DMS153 treated with DMSO at 0.1 percent for 48 hours (cell line): ENCODE results near the gene PDE6A.

ENCODE experiments used
- DNase-seq: peaks from one replicate; lab custom pipeline; 2025; ENCODE audit not compliant: unreplicated experiment; lab: John Stamatoyannopoulos, UW

The PDE6A gene

GRCh38 chr5:149930749-149931574 lies 13.6 kb downstream of the PDE6A start:
- DNase-seq: no peak

DNA sequence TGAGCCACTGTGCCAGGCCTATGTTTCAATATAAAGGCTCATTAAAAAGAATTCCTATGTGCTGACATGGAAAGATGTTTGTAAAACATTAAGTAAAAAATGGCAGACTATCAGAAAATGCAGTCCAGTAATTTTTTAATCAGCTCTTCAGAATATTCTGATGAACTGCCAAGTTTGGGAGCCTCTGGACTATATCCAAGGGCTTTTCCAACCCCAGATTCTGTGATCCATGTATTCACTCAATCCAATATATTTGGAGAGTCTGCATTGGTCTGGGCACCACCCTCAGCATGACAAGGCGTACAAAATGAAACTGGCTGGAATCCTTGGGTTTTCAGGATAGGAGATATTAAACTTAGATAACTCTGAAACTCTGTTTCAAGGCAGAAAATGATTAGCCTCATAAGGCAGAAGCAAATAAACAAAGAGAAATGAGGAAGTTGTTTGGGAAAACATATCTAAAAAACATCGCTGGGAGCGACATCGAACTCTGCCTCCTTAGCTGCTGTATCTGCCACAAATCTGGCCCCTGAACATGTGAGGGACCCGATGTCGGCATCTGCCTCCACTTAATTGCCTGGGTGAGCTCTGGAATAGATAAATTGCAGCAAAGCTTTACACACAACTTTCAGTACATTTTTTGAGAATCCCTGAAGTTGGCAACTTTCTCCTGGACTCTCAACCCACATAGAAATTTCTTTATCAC lies 14.4 kb downstream of the PDE6A start:
- DNase-seq: no peak

DNA sequence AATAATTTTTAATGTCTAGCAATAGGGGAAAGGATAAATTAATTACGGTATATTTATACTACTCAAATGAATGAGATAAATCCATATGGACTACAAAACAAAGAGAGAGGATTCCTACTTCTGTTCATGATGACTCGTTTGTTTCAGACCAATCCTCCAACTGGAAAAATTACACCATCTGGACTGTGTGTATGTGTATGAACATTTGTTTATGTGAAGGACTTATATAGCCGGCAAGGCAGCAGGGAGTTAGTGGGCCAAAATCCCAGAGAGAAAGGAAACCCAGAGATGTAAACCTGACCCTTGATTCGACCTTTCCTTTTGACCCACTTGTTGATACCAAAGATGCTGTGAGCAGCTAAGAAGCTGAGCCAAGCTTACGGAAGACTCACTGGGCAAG lies 20.1 kb downstream of the PDE6A start:
- DNase-seq: no peak

DNA sequence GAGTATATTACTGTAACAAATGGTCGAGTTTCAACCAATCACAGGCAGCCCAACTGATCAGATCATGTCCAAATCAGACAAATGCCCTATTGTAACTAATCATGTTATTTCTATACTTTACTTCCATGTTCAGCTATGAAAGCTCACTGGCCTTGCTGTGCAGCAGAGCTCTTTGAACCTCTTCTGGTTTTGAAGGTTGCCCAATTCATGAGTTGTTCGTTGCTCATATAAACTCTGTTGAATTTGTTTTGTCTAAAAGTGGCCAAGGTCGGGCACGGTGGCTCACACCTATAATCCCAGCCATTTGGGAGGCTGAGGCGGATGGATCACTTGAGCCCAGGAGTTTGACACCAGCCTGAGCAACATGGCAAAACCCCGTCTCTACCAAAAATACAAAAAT lies 21.6 kb downstream of the PDE6A start:
- DNase-seq: no peak

DNA sequence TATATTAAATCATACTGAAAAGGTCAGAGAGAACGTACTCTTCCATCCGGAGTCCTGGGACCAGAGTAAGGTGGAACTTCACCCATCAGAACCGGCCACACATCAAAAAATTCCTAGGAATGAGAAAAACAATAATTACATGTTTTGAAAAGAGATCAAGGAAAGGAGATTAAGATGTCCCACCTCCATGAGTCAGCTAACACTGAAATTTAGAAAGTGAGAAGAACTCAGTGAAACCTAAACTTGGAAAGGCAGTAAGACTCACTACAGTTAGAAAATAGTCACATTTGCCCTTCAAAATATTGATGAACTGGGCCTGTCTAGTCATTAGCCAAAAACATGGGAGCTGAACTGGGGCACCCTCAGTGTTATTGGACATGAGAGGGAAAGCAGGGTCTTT lies 23.0 kb downstream of the PDE6A start:
- no peak for DNase-seq

GRCh38 chr5:149917073-149917676 lies 27.4 kb downstream of the PDE6A start:
- DNase-seq: no peak

GRCh38 chr5:149916334-149917072 lies 28.1 kb downstream of the PDE6A start:
- no peak for DNase-seq

- no peak for DNase-seq
Measured at GRCh38 chr5:149915392-149916260, 29.0 kb downstream of the PDE6A start.

GRCh38 chr5:149913436-149914419 lies 30.9 kb downstream of the PDE6A start:
- no peak for DNase-seq

DNA sequence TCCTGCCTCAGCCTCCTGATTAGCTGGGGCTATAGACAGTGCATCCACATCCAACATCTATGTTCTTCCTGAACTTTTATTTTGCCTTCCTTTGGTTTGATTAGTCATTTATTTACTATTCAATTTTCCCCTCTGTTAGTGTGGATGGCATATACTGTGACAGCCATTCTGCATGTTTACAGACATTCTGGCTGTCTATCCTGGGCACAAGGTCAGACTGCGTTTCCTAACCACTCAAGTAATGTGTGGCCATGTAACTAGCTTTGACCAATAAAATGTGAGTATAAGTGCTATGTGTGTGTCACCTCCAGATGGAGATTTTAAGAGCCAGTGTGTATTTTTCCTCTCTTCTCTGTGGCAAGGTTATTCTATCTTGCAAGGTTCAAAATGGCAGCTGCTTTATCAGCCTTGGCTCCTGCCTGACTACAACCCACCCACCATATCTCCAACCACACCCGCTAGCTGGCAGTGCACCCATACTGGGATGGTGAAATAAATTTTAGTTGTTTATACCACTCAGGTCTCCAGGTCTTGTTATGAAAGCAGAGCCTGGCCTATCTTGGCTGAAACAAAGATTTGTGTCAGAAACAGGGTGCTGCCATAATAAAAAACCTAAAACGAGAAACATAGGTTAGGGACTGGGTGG lies 32.2 kb downstream of the PDE6A start:
- DNase-seq: no peak

DNA sequence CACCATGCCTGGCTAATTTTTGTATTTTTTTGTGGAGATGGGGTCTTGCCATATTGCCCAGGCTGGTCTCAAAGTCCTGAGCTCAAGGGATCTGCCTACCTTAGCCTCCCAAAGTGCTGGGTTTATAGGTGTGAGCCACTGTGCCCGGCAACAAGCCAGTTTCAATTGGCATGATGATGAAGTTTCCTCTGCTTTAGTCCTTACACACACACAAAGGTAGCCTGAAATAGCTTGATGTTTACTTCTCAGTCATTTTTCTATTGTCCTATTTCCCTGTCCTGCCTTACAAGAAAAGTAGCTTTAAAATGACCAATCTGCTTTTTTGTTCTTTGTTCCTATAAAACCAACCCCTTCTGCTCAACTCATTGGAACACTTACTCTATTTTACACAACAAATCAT lies 33.6 kb downstream of the PDE6A start:
- DNase-seq: no peak

- no peak for DNase-seq
Measured at GRCh38 chr5:149907828-149908227, 36.8 kb downstream of the PDE6A start.

- DNase-seq: no peak
Measured at GRCh38 chr5:149904977-149905376, 39.6 kb downstream of the PDE6A start.

DNA sequence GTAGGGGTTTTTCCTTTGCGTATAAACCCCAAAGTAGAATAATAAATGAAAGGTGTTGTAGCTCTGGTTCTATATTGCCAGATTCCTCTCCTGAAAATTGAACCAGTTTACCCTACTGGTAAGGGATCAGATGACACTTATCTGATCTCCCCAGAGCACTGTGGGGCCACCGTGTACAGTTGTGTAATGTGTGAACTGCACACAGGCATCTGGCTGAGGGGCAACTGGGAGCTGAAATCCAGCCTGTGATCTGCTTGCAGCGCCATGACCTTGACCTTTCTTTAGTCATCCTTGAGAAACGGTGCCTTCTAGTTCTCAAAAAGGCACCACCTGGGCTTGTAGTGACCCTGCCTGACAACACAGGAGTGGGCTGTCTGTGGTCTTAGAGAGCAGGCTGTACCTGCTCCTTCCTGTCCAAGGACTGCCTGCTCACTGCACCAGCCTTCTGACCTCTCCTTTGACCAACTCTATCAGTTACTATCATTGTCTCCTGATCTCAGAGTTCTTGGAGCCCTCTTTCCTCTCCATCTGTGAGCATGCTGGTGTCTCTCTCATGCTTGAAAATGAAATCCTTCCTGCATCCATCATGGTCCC lies 40.2 kb downstream of the PDE6A start:
- no peak for DNase-seq

GRCh38 chr5:149903404-149903803 lies 41.2 kb downstream of the PDE6A start:
- no peak for DNase-seq

- no peak for DNase-seq
Measured at GRCh38 chr5:149902177-149902576, 42.4 kb downstream of the PDE6A start.

DNA sequence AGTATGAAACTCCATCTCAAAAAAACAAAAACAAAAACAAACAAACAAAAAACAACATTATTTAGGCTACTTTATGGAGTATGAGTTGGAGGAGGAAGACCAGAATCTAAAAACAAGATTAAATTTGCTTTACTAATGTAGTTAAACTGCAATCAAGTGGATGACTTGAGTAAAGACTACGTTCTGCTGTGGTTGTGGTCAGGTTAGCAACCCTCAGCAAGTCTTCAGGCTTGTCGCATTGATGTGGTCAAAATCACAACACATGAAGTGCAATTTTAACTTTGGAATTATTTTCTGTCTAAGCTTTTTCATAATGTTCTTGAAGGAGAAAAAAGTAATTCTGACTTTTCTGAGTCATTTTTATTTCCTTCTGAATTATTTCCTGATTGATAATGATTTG lies 43.1 kb downstream of the PDE6A start:
- no peak for DNase-seq

GRCh38 chr5:149900390-149900789 lies 44.2 kb downstream of the PDE6A start:
- no peak for DNase-seq
